ENCODE results near the gene ABHD15. TPM values are rescaled to one million over a fixed set of nuclear protein-coding genes. Genes with fewer than 3 reads are reported as not detected.

The ABHD15 gene
- total RNA-seq, 4 donors from 2014 or later, result 7.2 to 11.0 (median 7.9) TPM

DNA sequence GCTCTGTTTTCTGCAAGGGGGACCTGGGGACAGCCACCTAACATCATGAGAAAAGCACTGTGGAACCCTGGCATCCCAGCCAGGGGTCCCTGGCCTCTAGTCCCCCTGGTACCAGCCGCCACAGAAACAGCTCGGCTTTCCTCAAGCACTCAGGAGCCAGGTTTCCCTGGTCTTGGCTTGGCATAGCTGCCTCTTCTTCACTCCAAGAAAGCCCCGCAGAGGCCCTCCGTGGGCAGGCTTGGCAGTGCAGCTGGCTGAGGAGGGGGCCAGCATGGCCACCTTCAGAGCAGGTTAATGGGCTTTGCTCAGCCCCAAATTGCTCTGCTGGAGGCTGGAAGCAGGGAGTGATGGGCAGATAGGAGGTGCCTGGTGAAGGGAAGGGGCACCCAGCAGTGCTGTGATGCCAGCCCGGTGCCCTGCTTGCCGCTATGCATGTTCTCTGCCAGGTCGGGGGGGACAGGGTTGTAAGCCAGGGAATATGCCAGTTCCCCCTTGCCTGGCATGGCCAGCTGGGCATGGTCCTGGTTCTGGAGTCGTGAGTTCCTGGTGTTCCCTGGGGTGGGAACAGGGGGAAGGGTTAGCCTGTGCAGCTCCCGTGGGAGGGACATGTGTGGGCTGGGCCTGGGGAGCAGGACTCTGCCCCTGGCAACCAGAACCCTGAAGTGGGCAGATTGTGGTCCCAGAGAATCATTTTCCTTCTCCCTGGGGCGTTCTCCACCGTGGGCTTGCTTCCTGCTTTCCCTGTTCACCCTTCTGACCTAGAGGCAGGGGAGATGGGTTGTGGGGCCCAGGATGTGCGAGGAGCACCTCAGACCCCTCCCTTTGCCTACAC lies 29.3 kb upstream of the ABHD15 start:
- no peaks in the 10 kb centered on the region for H3K9me3 ChIP-seq
- no peak overlapping the region for H3K27ac ChIP-seq
- DNase-seq (ENCODE audit: low spot score in 2 of 2), result no peak
- H3K4me1 ChIP-seq, result peaks cover 55% of the 10 kb centered on the region
- TF ChIP-seq EP300 (IDR thresholded peaks at IDR 0.05) (no peak), POLR2A (IDR thresholded peaks at IDR 0.05) (no peak), POLR2AphosphoS5 (IDR thresholded peaks at IDR 0.05) (no peak), CTCF (IDR thresholded peaks at IDR 0.05) (no peak)
- H3K36me3 ChIP-seq, result no peaks in the 10 kb centered on the region
- WGBS, result 88% methylated on average over 11 of the region's 12 CpGs
- no peaks in the 10 kb centered on the region for H3K27me3 ChIP-seq
- H3K4me3 ChIP-seq, result no peak overlapping the region

GRCh38 chr17:29595107-29595942 lies 28.5 kb upstream of the ABHD15 start:
- TF ChIP-seq CTCF (IDR thresholded peaks at IDR 0.05), result no peak
- TF ChIP-seq EP300 (IDR thresholded peaks at IDR 0.05), result no peak
- TF ChIP-seq POLR2AphosphoS5 (IDR thresholded peaks at IDR 0.05), result no peak
- no peak for TF ChIP-seq POLR2A (IDR thresholded peaks at IDR 0.05)
- H3K27ac ChIP-seq, result no peak overlapping the region
- 88% methylated on average over 3 of the region's 7 CpGs for WGBS

GRCh38 chr17:29594519-29595090 lies 27.8 kb upstream of the ABHD15 start:
- no peak overlapping the region for H3K27ac ChIP-seq
- WGBS, result 100% methylated on average over 1 of the region's 11 CpGs
- DNase-seq (ENCODE audit: low spot score in 2 of 2), result no peak
- H3K4me3 ChIP-seq, result peak overlapping the region; percentile 56
- H3K36me3 ChIP-seq, result no peaks in the 10 kb centered on the region
- H3K4me1 ChIP-seq, result peaks cover 70% of the 10 kb centered on the region
- no peaks in the 10 kb centered on the region for H3K9me3 ChIP-seq
- no peaks in the 10 kb centered on the region for H3K27me3 ChIP-seq
- TF ChIP-seq EP300 (IDR thresholded peaks at IDR 0.05), result no peak
- no peak for TF ChIP-seq POLR2AphosphoS5 (IDR thresholded peaks at IDR 0.05)
- no peak for TF ChIP-seq POLR2A (IDR thresholded peaks at IDR 0.05)
- no peak for TF ChIP-seq CTCF (IDR thresholded peaks at IDR 0.05)

More at GRCh38 chr17:29595107-29595942, 28.5 kb upstream of the ABHD15 start:
- DNase-seq (ENCODE audit: low spot score in 2 of 2), result no peak
- Histone ChIP-seq H3K4me1 (peaks cover 63% of the 10 kb centered on the region), H3K36me3 (no peaks in the 10 kb centered on the region), H3K4me3 (no peak overlapping the region), H3K27me3 (no peaks in the 10 kb centered on the region), H3K9me3 (no peaks in the 10 kb centered on the region)

GRCh38 chr17:29593591-29594518 lies 27.0 kb upstream of the ABHD15 start:
- no peak for DNase-seq (ENCODE audit: low spot score in 2 of 2)
- TF ChIP-seq POLR2A (IDR thresholded peaks at IDR 0.05) (no peak), EP300 (IDR thresholded peaks at IDR 0.05) (no peak), POLR2AphosphoS5 (IDR thresholded peaks at IDR 0.05) (no peak), CTCF (IDR thresholded peaks at IDR 0.05) (peak in 1 of 2 donors; percentile 18)
- 21% methylated on average over 11 of the region's 64 CpGs for WGBS
- Histone ChIP-seq H3K27ac (no peak overlapping the region), H3K9me3 (no peaks in the 10 kb centered on the region), H3K27me3 (no peaks in the 10 kb centered on the region), H3K4me3 (peak overlapping the region; percentile 56), H3K36me3 (no peaks in the 10 kb centered on the region), H3K4me1 (peaks cover 71% of the 10 kb centered on the region)
